Esophagus muscularis mucosa (tissue), 4 donors: Measurements from ENCODE around the gene ITPR1. TPM values are rescaled to one million over a fixed set of nuclear protein-coding genes. Genes with fewer than 3 reads are reported as not detected.

Experiments used
- DNase-seq: peaks from one replicate; pipeline ENCODE4 v3.0.0-alpha.2; 2017; ENCODE audit errors: extremely low spot score
- H3K27ac ChIP-seq, 4 donors: fragments of 200-600 bp; sonication (generic); replicated peaks in 1 of 4; 1 replicate in 3 of 4; 2 replicates in 1 of 4; pipeline ENCODE4 v1.5.1; 2016 to 2019; ENCODE audit warnings: mild to moderate bottlenecking in 1 of 4
- H3K27me3 ChIP-seq, 4 donors: fragments of 200-600 bp; sonication (generic); one replicate each; pipeline versions ENCODE4 v1.5.1 to v1.6.0; 2016 to 2019
- H3K36me3 ChIP-seq, 4 donors: fragments of 200-600 bp; sonication (generic); one replicate each; pipeline ENCODE4 v1.5.1; 2016 to 2019
- H3K4me1 ChIP-seq, 4 donors: fragments of 200-600 bp; sonication (generic); one replicate each; pipeline ENCODE4 v1.5.1; 2016 to 2019
- H3K4me3 ChIP-seq, 4 donors: fragments of 200-600 bp; sonication (generic); 1 replicate in 2 of 4; 2 replicates in 2 of 4; pipeline ENCODE4 v1.5.1; 2016 to 2019; ENCODE audit warnings: mild to moderate bottlenecking in 4 of 4, moderate library complexity in 1 of 4
- H3K9me3 ChIP-seq, 4 donors: fragments of 200-600 bp; sonication (generic); 1 replicate in 3 of 4; 2 replicates in 1 of 4; pipeline ENCODE4 v1.5.1; 2016 to 2019
- EP300 ChIP-seq: sonication (generic); formaldehyde crosslinking; IDR thresholded peaks from one replicate; pipeline ENCODE4 v1.6.1; 2017; ENCODE audit warnings: antibody characterized with exemption
- POLR2A ChIP-seq: fragments of 450-650 bp; IDR thresholded peaks from one replicate; pipeline ENCODE4 v1.6.1; 2017; ENCODE audit warnings: antibody characterized with exemption, moderate library complexity, mild to moderate bottlenecking, low read depth
- POLR2AphosphoS5 ChIP-seq, 2 donors: sonication (generic); formaldehyde crosslinking; IDR thresholded peaks; one replicate each; pipeline ENCODE4 v1.6.1; 2017; ENCODE audit warnings: antibody characterized with exemption in 2 of 2
- WGBS: methylation state at CpG from one replicate; pipeline ENCODE4 v1.1.5; 2018; 5-methylcytosine and 5-hydroxymethylcytosine counted together
- intact Hi-C: fragments of 100-400 bp; cut with DNase I; formaldehyde crosslinking; loops from one replicate; pipeline ENCODE4 v1.15.1; 2023
- total RNA-seq, 4 donors: library from RNA; depleted of rRNA; stranded (reverse); fragments of >200 nt; gene quantifications; one replicate each; pipeline versions ENCODE4 v1.1.0 to v1.2.1, GENCODE V29; 2016
- TF ChIP-seq, protein P1 (sequence below), 3 experiments: fragments of 200-600 bp in 2 of 3; fragments of 450-650 bp in 1 of 3; sonication (generic) in 2 of 3; IDR thresholded peaks; one replicate each; pipeline ENCODE4 v1.5.1; 2017 to 2019; ENCODE audit warnings: antibody characterized with exemption in 3 of 3, mild to moderate bottlenecking in 2 of 3, moderate library complexity in 1 of 3

Gene ITPR1
- total RNA-seq, 4 donors from 2014 or later, result 204 to 271 (median 222) TPM

DNA sequence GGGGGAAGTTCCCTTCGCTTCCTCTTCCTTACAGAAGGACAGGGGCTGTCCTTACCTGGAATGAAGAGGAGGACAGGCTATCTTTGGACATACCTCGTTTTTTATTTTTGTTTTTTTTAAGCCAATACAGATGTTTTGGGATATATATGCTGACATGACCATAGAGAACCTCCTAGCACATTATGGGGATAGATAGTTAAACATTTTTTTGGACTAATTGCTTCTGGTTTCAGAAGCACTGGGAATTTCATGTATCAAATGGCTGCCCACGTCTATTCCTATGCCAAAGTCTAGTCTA, 247.9 kb downstream of the ITPR1 start:
- H3K4me1 ChIP-seq, result peaks cover 26 to 56% (median 41%) of the 10 kb centered on the region in 4 donors

DNA sequence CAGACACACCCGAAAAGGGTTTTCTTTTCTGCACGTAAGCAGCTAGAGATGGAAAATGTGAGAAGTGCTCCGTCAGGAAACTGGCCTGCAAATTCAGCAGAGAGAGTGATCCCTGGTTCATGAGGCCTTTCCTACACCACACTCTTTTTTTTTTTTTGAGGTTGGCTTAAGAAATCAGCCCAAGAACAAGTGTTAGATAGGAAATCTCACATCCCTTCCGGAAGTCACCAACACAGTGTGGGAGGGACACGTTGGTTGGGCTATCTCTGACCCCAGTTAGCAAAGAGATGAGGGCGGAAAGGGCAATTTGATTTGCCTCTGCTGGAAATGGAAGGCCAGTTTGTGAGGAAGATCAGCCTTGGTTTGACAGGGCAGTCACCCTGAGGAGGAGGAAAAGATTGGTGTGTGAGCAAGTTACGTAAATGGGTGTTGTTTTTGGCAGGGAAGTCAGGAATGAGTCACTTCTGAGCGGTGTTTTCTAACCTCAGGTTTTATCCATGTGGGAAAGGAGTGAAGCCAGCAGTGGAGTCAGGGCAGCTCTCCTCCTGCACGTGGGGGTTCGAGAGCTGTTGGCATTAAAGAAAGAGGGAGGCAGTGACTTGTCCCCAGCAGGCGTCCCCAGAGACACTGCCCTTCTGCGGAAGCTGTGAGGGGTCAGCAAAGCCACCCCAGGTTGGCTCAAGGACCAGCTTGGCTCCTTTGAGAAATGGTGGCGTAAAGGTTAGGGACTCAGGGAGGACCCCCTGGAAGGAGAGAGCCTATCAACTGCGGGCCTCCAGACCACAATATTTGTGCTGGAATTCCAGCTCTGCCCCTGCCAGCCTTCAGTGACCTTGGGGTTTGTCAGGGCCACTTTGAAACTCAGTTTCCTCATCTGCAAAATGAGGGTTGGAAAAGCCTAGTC, 248.5 kb downstream of the ITPR1 start:
- peak; percentile 95 for DNase-seq
- WGBS, result 27% methylated on average over 14 of the region's 14 CpGs
- Histone ChIP-seq H3K27me3 (no peaks in the 10 kb centered on the region), H3K27ac (peak overlapping the region; percentile 82 to 91 (median 90)), H3K36me3 (peaks cover 0 to 35% (median 4%) of the 10 kb centered on the region in 4 donors), H3K4me3 (no peak overlapping the region), H3K4me1 (peaks cover 26 to 62% (median 40%) of the 10 kb centered on the region in 4 donors), H3K9me3 (no peaks in the 10 kb centered on the region)
- intact Hi-C loops, result no loop called here
- TF ChIP-seq EP300, result no peak
- TF ChIP-seq POLR2A, result no peak
- peak; percentile 90 to 91 for TF ChIP-seq POLR2AphosphoS5 (IDR thresholded peaks at IDR 0.05)
- TF ChIP-seq, protein P1, sequence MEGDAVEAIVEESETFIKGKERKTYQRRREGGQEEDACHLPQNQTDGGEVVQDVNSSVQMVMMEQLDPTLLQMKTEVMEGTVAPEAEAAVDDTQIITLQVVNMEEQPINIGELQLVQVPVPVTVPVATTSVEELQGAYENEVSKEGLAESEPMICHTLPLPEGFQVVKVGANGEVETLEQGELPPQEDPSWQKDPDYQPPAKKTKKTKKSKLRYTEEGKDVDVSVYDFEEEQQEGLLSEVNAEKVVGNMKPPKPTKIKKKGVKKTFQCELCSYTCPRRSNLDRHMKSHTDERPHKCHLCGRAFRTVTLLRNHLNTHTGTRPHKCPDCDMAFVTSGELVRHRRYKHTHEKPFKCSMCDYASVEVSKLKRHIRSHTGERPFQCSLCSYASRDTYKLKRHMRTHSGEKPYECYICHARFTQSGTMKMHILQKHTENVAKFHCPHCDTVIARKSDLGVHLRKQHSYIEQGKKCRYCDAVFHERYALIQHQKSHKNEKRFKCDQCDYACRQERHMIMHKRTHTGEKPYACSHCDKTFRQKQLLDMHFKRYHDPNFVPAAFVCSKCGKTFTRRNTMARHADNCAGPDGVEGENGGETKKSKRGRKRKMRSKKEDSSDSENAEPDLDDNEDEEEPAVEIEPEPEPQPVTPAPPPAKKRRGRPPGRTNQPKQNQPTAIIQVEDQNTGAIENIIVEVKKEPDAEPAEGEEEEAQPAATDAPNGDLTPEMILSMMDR (IDR thresholded peaks at IDR 0.05), result no peak

More for the DNA sequence above, 247.9 kb downstream of the ITPR1 start:
- Histone ChIP-seq H3K4me3 (no peak overlapping the region), H3K36me3 (peaks cover 0 to 35% (median 6%) of the 10 kb centered on the region in 4 donors), H3K27ac (peak overlapping the region; percentile 82 to 91 (median 90)), H3K27me3 (no peaks in the 10 kb centered on the region), H3K9me3 (no peaks in the 10 kb centered on the region)
- intact Hi-C loops, result no loop called here
- TF ChIP-seq, protein P1 (IDR thresholded peaks at IDR 0.05), result no peak
- no peak for TF ChIP-seq POLR2AphosphoS5 (IDR thresholded peaks at IDR 0.05)
- no peak for TF ChIP-seq POLR2A
- WGBS, result 46% methylated on average over 3 of the region's 3 CpGs
- DNase-seq, result no peak

DNA sequence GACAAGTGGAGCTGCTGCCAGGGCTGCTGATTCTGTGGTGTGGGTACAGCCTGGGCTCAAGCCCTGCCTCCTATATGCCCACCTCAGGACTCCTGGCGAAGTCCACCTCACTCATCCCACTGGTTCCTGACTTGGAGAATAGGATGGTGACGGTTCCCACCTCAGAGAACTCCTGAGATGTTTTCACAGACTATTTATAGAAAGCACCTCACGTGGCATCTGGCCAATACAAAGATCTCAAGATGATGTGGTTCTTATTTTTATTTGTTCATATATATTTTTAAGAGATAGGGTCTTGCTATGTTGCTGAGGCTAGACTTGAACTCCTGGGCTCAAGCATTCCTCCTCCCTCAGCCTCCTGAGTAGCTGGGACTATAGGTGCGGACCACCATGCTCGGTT, 249.2 kb downstream of the ITPR1 start:
- Histone ChIP-seq H3K4me3 (no peak overlapping the region), H3K4me1 (peaks cover 26 to 65% (median 38%) of the 10 kb centered on the region in 4 donors), H3K36me3 (peaks cover 0 to 29% (median 3%) of the 10 kb centered on the region in 4 donors), H3K9me3 (no peaks in the 10 kb centered on the region), H3K27me3 (no peaks in the 10 kb centered on the region), H3K27ac (peak overlapping the region; percentile 82 to 91 (median 90))
- intact Hi-C loops, result no loop called here
- TF ChIP-seq POLR2A, result no peak
- TF ChIP-seq POLR2AphosphoS5 (IDR thresholded peaks at IDR 0.05), result no peak
- TF ChIP-seq EP300, result no peak
- TF ChIP-seq, protein P1 (IDR thresholded peaks at IDR 0.05), result no peak
- WGBS, result 86% methylated on average over 5 of the region's 5 CpGs
- DNase-seq, result no peak

DNA sequence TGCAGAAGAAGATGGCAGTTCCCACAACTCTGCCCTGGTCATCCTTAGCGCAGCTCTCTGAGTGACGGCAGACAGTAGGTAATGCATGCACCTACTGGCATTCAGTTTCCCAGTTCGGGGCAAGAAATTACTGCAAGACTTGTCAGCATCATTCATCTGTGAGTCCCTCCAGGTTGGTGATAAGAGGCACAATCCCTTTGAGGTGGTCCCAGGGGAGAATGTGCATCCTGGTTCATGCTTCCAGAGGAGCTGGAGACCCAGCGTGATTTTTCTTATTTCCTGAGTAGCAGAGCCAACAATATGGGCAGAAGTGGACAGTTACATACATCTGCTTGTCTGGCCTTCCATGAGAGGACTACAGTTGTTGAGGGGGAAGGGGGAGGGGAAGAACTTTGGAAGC, 250.2 kb downstream of the ITPR1 start:
- Histone ChIP-seq H3K9me3 (no peaks in the 10 kb centered on the region), H3K4me1 (peaks cover 26 to 65% (median 38%) of the 10 kb centered on the region in 4 donors), H3K27ac (peak overlapping the region in 2 of 4 donors; percentile 90 to 91), H3K36me3 (peaks cover 0 to 19% (median 3%) of the 10 kb centered on the region in 4 donors), H3K27me3 (no peaks in the 10 kb centered on the region), H3K4me3 (no peak overlapping the region)
- intact Hi-C loops, result no loop called here
- DNase-seq, result no peak
- WGBS, result 89% methylated on average over 4 of the region's 4 CpGs
- TF ChIP-seq POLR2AphosphoS5 (IDR thresholded peaks at IDR 0.05) (no peak), POLR2A (no peak), EP300 (no peak)
- TF ChIP-seq, protein P1 (IDR thresholded peaks at IDR 0.05), result no peak
